A549 (cell line): ENCODE results near the gene OR6A2.

Experiments used
- CTCF ChIP-seq: fragments of >200 bp; sonication (Bioruptor Twin); formaldehyde crosslinking; IDR thresholded peaks from 3 replicates; pipeline ENCODE4 v1.5.1; 2016
- EHF ChIP-seq: fragments of 250-450 bp; sonication (Bioruptor Pico); IDR thresholded peaks from 2 replicates; pipeline ENCODE4 v1.5.0; 2020; ENCODE audit warnings: mild to moderate bottlenecking
- ESRRA ChIP-seq: fragments of 150-350 bp; IDR thresholded peaks from 2 replicates; pipeline ENCODE4 v1.6.1; 2014; ENCODE audit warnings: mild to moderate bottlenecking, low read length, borderline replicate concordance
- HOXA7 ChIP-seq: fragments of 250-450 bp; sonication (Bioruptor Pico); IDR thresholded peaks from 2 replicates; pipeline ENCODE4 v1.5.0; 2020; ENCODE audit warnings: mild to moderate bottlenecking, moderate library complexity
- POLR2A ChIP-seq: IDR thresholded peaks from 2 replicates; pipeline ENCODE4 v1.6.1; 2012; ENCODE audit warnings: mild to moderate bottlenecking, low read length
- ZSCAN20 ChIP-seq: fragments of 250-450 bp; sonication (Bioruptor Pico); IDR thresholded peaks from 2 replicates; pipeline ENCODE4 v1.8.0; 2022; ENCODE audit warnings: mild to moderate bottlenecking, moderate library complexity
- TF ChIP-seq, protein P1 (sequence below): fragments of 200-600 bp; sonication (generic); IDR thresholded peaks from 2 replicates; pipeline ENCODE4 v1.6.1; 2016; ENCODE audit warnings: antibody characterized with exemption, mild to moderate bottlenecking, moderate library complexity

DNA sequence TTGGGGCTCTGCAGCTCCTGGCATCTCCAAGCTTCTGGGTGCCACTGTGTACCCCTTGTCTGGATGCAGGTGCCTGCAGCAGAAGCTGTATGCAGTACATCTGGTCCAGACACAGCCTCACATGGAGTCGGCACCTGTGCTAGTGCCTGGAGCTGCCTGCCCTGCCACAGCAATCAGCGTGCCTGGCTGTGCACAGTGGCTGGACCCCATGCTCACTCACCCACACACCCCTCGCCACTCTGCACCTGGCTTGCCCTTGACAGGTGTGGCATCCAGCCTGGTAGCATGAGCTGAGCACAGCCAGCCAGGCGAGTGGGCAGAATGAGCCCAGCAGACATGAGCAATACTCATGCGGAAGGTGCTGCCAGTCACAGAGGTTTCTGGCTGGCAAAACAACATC is 19.5 kb upstream of the OR6A2 start:
- no peak for TF ChIP-seq ZSCAN20 (CRISPR knock-in tag)
- TF ChIP-seq POLR2A = no peak
- TF ChIP-seq EHF (CRISPR knock-in tag) = no peak
- TF ChIP-seq CTCF = no peak
- no peak for TF ChIP-seq HOXA7
- no peak for TF ChIP-seq ESRRA
- TF ChIP-seq, protein P1, sequence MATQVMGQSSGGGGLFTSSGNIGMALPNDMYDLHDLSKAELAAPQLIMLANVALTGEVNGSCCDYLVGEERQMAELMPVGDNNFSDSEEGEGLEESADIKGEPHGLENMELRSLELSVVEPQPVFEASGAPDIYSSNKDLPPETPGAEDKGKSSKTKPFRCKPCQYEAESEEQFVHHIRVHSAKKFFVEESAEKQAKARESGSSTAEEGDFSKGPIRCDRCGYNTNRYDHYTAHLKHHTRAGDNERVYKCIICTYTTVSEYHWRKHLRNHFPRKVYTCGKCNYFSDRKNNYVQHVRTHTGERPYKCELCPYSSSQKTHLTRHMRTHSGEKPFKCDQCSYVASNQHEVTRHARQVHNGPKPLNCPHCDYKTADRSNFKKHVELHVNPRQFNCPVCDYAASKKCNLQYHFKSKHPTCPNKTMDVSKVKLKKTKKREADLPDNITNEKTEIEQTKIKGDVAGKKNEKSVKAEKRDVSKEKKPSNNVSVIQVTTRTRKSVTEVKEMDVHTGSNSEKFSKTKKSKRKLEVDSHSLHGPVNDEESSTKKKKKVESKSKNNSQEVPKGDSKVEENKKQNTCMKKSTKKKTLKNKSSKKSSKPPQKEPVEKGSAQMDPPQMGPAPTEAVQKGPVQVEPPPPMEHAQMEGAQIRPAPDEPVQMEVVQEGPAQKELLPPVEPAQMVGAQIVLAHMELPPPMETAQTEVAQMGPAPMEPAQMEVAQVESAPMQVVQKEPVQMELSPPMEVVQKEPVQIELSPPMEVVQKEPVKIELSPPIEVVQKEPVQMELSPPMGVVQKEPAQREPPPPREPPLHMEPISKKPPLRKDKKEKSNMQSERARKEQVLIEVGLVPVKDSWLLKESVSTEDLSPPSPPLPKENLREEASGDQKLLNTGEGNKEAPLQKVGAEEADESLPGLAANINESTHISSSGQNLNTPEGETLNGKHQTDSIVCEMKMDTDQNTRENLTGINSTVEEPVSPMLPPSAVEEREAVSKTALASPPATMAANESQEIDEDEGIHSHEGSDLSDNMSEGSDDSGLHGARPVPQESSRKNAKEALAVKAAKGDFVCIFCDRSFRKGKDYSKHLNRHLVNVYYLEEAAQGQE = no peak
